Trophoblast cell (in vitro differentiated cells and primary cell): ENCODE measurements around the gene B4GALT2.
A peak's percentile ranks its signal among the peaks of the same experiment; 100 is the strongest.

Source experiments
- DNase-seq, 2 donors: peaks; one replicate each; pipeline ENCODE4 v3.0.0-alpha.2; 2016
- H2AFZ ChIP-seq: 2 replicates; pipeline ENCODE4 v1.6.1; 2013; ENCODE audit warnings: low read length, moderate library complexity, mild to moderate bottlenecking; ENCODE audit not compliant: insufficient read depth, poor library complexity
- H2AK5ac ChIP-seq: 2 replicates; pipeline ENCODE4 v1.6.1; 2013; ENCODE audit warnings: mild to moderate bottlenecking, low read length
- H2BK120ac ChIP-seq: 2 replicates; pipeline ENCODE4 v1.6.1; 2013; ENCODE audit warnings: low read length, mild to moderate bottlenecking, moderate library complexity; ENCODE audit not compliant: insufficient read depth, poor library complexity
- H2BK12ac ChIP-seq: 2 replicates; pipeline ENCODE4 v1.6.1; 2013; ENCODE audit warnings: mild to moderate bottlenecking, low read length, moderate library complexity
- H2BK5ac ChIP-seq: 2 replicates; pipeline ENCODE4 v1.6.1; 2013; ENCODE audit warnings: low read length, low read depth, moderate library complexity, mild to moderate bottlenecking; ENCODE audit not compliant: poor library complexity
- H3K14ac ChIP-seq: 2 replicates; pipeline ENCODE4 v1.6.1; 2013; ENCODE audit warnings: mild to moderate bottlenecking, low read length
- H3K18ac ChIP-seq: 2 replicates; pipeline ENCODE4 v1.6.1; 2013; ENCODE audit warnings: mild to moderate bottlenecking, low read length
- H3K23ac ChIP-seq: 2 replicates; pipeline ENCODE4 v1.6.1; 2013; ENCODE audit warnings: low read length
- H3K27ac ChIP-seq: 2 replicates; pipeline ENCODE4 v1.5.1; 2013; ENCODE audit warnings: low read depth, mild to moderate bottlenecking, inconsistent platforms, low read length, moderate library complexity
- H3K27me3 ChIP-seq: 2 replicates; pipeline ENCODE4 v1.6.1; 2013; ENCODE audit warnings: inconsistent platforms, mild to moderate bottlenecking, low read length, moderate library complexity; ENCODE audit not compliant: insufficient read depth
- H3K36me3 ChIP-seq, 2 experiments: 1 replicate in 1 of 2; 2 replicates in 1 of 2; pipeline ENCODE4 v1.6.1; 2013; ENCODE audit warnings: low read length in 2 of 2, mild to moderate bottlenecking in 2 of 2, moderate library complexity in 1 of 2; ENCODE audit not compliant: insufficient read depth in 2 of 2, control insufficient read depth in 1 of 2
- H3K4ac ChIP-seq: 2 replicates; pipeline ENCODE4 v1.6.1; 2013; ENCODE audit warnings: low read depth, mild to moderate bottlenecking, low read length, moderate library complexity
- H3K4me1 ChIP-seq, 2 experiments: 1 replicate in 1 of 2; 2 replicates in 1 of 2; pipeline ENCODE4 v1.6.1; 2013; ENCODE audit warnings: low read length in 2 of 2, mild to moderate bottlenecking in 2 of 2, moderate library complexity in 1 of 2; ENCODE audit not compliant: insufficient read depth in 2 of 2, control insufficient read depth in 1 of 2
- H3K4me2 ChIP-seq: 2 replicates; pipeline ENCODE4 v1.6.1; 2013; ENCODE audit warnings: inconsistent platforms, mild to moderate bottlenecking, low read length, moderate library complexity
- H3K4me3 ChIP-seq: 2 replicates; pipeline ENCODE4 v1.5.1; 2013; ENCODE audit warnings: mild to moderate bottlenecking, low read depth, low read length, inconsistent platforms
- H3K79me1 ChIP-seq: one replicate; pipeline ENCODE4 v1.6.1; 2013; ENCODE audit warnings: low read length
- H3K79me2 ChIP-seq: 2 replicates; pipeline ENCODE4 v1.6.1; 2013; ENCODE audit warnings: low read length, mild to moderate bottlenecking; ENCODE audit not compliant: control insufficient read depth, insufficient read depth, poor library complexity
- H3K9ac ChIP-seq: 2 replicates; pipeline ENCODE4 v1.6.1; 2013; ENCODE audit warnings: mild to moderate bottlenecking, low read length
- H3K9me3 ChIP-seq: 2 replicates; pipeline ENCODE4 v1.6.1; 2013; ENCODE audit warnings: low read depth, mild to moderate bottlenecking, control low read depth, inconsistent platforms, low read length; ENCODE audit not compliant: insufficient read depth
- H4K12ac ChIP-seq: 2 replicates; pipeline ENCODE4 v1.6.1; 2013; ENCODE audit warnings: low read depth, mild to moderate bottlenecking, low read length, moderate library complexity
- H4K8ac ChIP-seq: 2 replicates; pipeline ENCODE4 v1.6.1; 2013; ENCODE audit warnings: low read depth, mild to moderate bottlenecking, low read length, moderate library complexity
- H4K91ac ChIP-seq: one replicate; pipeline ENCODE4 v1.6.1; 2013; ENCODE audit warnings: low read depth, mild to moderate bottlenecking, low read length, moderate library complexity
- WGBS: extraction: QIAGEN DNeasy Blood & Tissue Kit; methylation state at CpG from one replicate; pipeline ENCODE4 v1.1.7; 2013; ENCODE audit warnings: missing lambda C conversion rate; ENCODE audit not compliant: insufficient read length, insufficient coverage; ENCODE audit errors: extremely low coverage; 5-methylcytosine and 5-hydroxymethylcytosine counted together

B4GALT2 gene

GRCh38 chr1:43946236-43947060 lies 32.6 kb upstream of the B4GALT2 start, which contains the start of gene IPO13:
Gene IPO13, plus strand, starts transcription at chr1:43946950. Its CDS starts 651 bp downstream, at chr1:43947601.
- H3K4ac ChIP-seq = peak within 1 kb of the TSS; percentile 88
- no peaks in the 10 kb centered on the region for H3K9me3 ChIP-seq
- H3K23ac ChIP-seq = no peak within 1 kb of the TSS
- H3K27ac ChIP-seq = peak within 1 kb of the TSS; percentile 70
- peak within 1 kb of the TSS; percentile 99 for H2BK5ac ChIP-seq
- H4K8ac ChIP-seq = peak within 1 kb of the TSS; percentile 99
- peaks cover 6 to 7% of the 10 kb centered on the region in 2 experiments for H3K36me3 ChIP-seq
- H2BK120ac ChIP-seq = peak within 1 kb of the TSS; percentile 99
- H3K4me1 ChIP-seq = peaks cover 11 to 18% of the 10 kb centered on the region in 2 experiments
- H2AK5ac ChIP-seq = peak within 1 kb of the TSS; percentile 51
- peak within 1 kb of the TSS; percentile 90 for H3K14ac ChIP-seq
- peak within 1 kb of the TSS; percentile 88 for H2BK12ac ChIP-seq
- peaks cover 10% of the 10 kb centered on the region for H3K79me2 ChIP-seq
- WGBS = no CpG with 5 or more reads among the region's 74 CpGs
- H3K4me2 ChIP-seq = peak within 1 kb of the TSS; percentile 88
- H3K18ac ChIP-seq = peak within 1 kb of the TSS; percentile 98
- no peaks in the 10 kb centered on the region for H3K27me3 ChIP-seq
- H3K9ac ChIP-seq = peak within 1 kb of the TSS; percentile 94
- H2AFZ ChIP-seq = peak within 1 kb of the TSS; percentile 94
- H3K4me3 ChIP-seq = peak within 1 kb of the TSS; percentile 80
- H3K79me1 ChIP-seq = peaks cover 9% of the 10 kb centered on the region
- peak; percentile 95 to 97 for DNase-seq
- H4K91ac ChIP-seq = peak within 1 kb of the TSS; percentile 99
- peak within 1 kb of the TSS; percentile 96 for H4K12ac ChIP-seq

GRCh38 chr1:43947061-43947873 lies 31.7 kb upstream of the B4GALT2 start:
- peak overlapping the region; percentile 70 for H3K27ac ChIP-seq
- H3K4me1 ChIP-seq = peaks cover 11 to 18% of the 10 kb centered on the region in 2 experiments
- no peaks in the 10 kb centered on the region for H3K27me3 ChIP-seq
- peak overlapping the region; percentile 99 for H4K8ac ChIP-seq
- H3K4ac ChIP-seq = peak overlapping the region; percentile 37
- no peak overlapping the region for H3K23ac ChIP-seq
- H3K79me1 ChIP-seq = peaks cover 9% of the 10 kb centered on the region
- H3K4me2 ChIP-seq = peak overlapping the region; percentile 88
- H2AFZ ChIP-seq = peak overlapping the region; percentile 76
- peak overlapping the region; percentile 67 for H3K14ac ChIP-seq
- H4K12ac ChIP-seq = peak overlapping the region; percentile 96
- H3K9ac ChIP-seq = peak overlapping the region; percentile 61
- no CpG with 5 or more reads among the region's 27 CpGs for WGBS
- peak overlapping the region; percentile 80 for H3K4me3 ChIP-seq
- peak overlapping the region; percentile 51 for H2AK5ac ChIP-seq
- H3K36me3 ChIP-seq = peaks cover 6 to 7% of the 10 kb centered on the region in 2 experiments
- DNase-seq = no peak
- H2BK5ac ChIP-seq = peak overlapping the region; percentile 99
- H3K18ac ChIP-seq = peak overlapping the region; percentile 53
- H2BK120ac ChIP-seq = peak overlapping the region; percentile 99
- H3K79me2 ChIP-seq = peaks cover 10% of the 10 kb centered on the region
- no peaks in the 10 kb centered on the region for H3K9me3 ChIP-seq
- no peak overlapping the region for H2BK12ac ChIP-seq
- H4K91ac ChIP-seq = peak overlapping the region; percentile 99

DNA sequence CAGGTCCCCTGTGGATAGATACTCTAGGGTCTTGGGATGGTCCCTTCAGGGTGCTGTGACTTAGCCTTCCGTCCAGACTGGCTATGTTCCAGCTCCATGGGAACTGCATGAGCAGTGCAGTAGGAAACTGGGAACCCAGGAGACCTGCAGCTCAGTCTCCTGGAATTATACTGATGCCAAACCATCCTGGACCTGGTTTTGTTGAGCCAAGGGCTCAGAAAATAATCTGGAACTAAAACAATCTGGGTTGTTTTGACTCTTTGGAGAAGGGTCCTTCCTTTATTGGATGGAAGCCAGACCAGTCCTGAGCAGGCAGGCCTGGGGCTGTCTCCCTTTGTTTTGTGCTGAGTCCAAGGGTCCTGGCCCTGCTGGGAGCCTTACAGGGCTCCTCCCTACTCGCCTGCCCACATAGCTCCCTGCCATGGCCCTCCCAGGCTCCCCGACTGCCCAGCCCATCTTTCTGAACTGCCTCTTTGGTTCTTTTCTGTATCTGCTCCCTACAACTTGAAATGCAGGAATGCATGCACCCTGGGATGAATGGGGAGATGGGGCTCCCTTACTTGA lies 31.1 kb upstream of the B4GALT2 start:
- H2BK5ac ChIP-seq = no peak overlapping the region
- H3K79me1 ChIP-seq = peaks cover 9% of the 10 kb centered on the region
- no peak overlapping the region for H4K91ac ChIP-seq
- no peak overlapping the region for H2AK5ac ChIP-seq
- H4K8ac ChIP-seq = no peak overlapping the region
- no peak overlapping the region for H3K4me3 ChIP-seq
- no peak overlapping the region for H3K4ac ChIP-seq
- H2AFZ ChIP-seq = peak overlapping the region; percentile 13
- H3K9me3 ChIP-seq = no peaks in the 10 kb centered on the region
- peaks cover 11 to 18% of the 10 kb centered on the region in 2 experiments for H3K4me1 ChIP-seq
- no peak overlapping the region for H3K23ac ChIP-seq
- no peaks in the 10 kb centered on the region for H3K27me3 ChIP-seq
- H3K4me2 ChIP-seq = peak overlapping the region; percentile 88
- H3K27ac ChIP-seq = no peak overlapping the region
- H3K79me2 ChIP-seq = peaks cover 10% of the 10 kb centered on the region
- no peak overlapping the region for H3K9ac ChIP-seq
- H3K18ac ChIP-seq = no peak overlapping the region
- no peak for DNase-seq
- no peak overlapping the region for H2BK120ac ChIP-seq
- H3K36me3 ChIP-seq = peaks cover 6 to 7% of the 10 kb centered on the region in 2 experiments
- WGBS = no CpG with 5 or more reads among the region's 3 CpGs
- no peak overlapping the region for H3K14ac ChIP-seq
- no peak overlapping the region for H4K12ac ChIP-seq
- no peak overlapping the region for H2BK12ac ChIP-seq

GRCh38 chr1:43949678-43950077 lies 29.3 kb upstream of the B4GALT2 start:
- no CpG with 5 or more reads among the region's 13 CpGs for WGBS
- no peak overlapping the region for H2AK5ac ChIP-seq
- H3K9ac ChIP-seq = no peak overlapping the region

More at GRCh38 chr1:43949678-43950077, 29.3 kb upstream of the B4GALT2 start:
- H3K4me3 ChIP-seq = no peak overlapping the region
- H3K4ac ChIP-seq = no peak overlapping the region
- H3K9me3 ChIP-seq = no peaks in the 10 kb centered on the region
- H4K8ac ChIP-seq = no peak overlapping the region
- no peak overlapping the region for H3K4me2 ChIP-seq
- peaks cover 10% of the 10 kb centered on the region for H3K79me2 ChIP-seq
- H3K36me3 ChIP-seq = peaks cover 6 to 7% of the 10 kb centered on the region in 2 experiments
- H3K27ac ChIP-seq = no peak overlapping the region
- no peak overlapping the region for H2BK12ac ChIP-seq
- H3K79me1 ChIP-seq = peaks cover 9% of the 10 kb centered on the region
- H2BK120ac ChIP-seq = no peak overlapping the region
- no peak overlapping the region for H4K12ac ChIP-seq
- DNase-seq = no peak
- peaks cover 11 to 18% of the 10 kb centered on the region in 2 experiments for H3K4me1 ChIP-seq
- H4K91ac ChIP-seq = no peak overlapping the region
- H3K14ac ChIP-seq = no peak overlapping the region
- H3K18ac ChIP-seq = no peak overlapping the region
- H3K27me3 ChIP-seq = no peaks in the 10 kb centered on the region
- no peak overlapping the region for H2BK5ac ChIP-seq
- H2AFZ ChIP-seq = no peak overlapping the region
- no peak overlapping the region for H3K23ac ChIP-seq
